GM21390 (cell line): ENCODE data around the gene RAB11FIP3.

Experiments used
- ATAC-seq: cut with Tn5 transposase; IDR thresholded peaks from one replicate; pipeline ENCODE4 v1.9.1; 2021; ENCODE audit not compliant: unreplicated experiment

RAB11FIP3 gene

DNA sequence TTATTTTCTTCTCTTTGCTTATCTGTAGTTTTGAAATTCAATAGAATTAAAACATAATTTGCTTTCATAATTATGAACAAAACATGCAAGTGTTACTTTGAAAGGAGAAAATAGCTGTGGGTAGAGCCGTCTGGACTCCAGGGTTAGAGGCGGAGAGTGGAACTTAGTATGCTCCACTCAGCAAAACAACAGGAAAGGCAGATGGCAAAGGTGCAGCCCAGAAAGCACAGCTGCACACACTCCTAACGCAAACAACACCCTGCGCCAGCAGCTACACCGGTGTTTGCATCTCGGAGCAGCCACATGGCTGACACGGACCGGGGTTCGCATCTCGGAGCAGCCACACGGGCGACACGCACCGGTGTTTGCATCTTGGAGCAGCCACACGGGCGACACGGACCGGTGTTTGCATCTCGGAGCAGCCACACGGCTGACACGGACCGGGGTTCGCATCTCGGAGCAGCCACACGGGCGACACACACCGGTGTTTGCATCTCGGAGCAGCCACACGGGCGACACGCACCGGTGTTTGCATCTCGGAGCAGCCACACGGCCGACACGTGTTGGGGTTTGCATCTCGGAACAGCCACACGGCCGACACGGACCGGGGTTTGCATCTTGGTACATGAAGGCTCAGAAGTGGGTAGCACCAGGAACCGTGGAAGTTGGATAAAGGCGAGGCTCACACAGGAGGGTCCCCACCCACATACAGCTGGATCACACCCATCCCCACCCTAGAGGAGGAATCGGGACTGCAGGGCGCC lies 89.9 kb downstream of the RAB11FIP3 start:
- no peak for ATAC-seq

- no peak for ATAC-seq
These were observed 90.4 kb downstream of the RAB11FIP3 start for GRCh38 chr16:515939-516226.

DNA sequence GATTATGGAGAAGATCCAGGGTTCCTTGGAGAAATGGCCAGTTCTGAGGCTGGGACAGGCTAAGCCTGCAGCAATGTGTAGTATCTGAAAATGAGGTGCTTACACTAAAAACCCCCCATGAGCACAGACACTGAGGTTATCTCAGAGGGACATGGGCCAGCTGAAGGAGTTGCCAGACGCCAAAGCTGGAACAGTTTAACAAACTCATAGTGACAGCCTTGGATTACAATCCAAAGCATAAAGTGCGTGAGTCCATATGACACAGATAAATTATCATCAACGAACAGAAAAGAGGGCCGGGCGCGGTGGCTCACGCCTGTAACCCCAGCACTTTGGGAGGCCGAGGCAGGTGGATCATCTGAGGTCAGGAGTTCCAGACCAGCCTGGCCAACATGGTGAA lies 90.9 kb downstream of the RAB11FIP3 start:
- ATAC-seq: no peak

DNA sequence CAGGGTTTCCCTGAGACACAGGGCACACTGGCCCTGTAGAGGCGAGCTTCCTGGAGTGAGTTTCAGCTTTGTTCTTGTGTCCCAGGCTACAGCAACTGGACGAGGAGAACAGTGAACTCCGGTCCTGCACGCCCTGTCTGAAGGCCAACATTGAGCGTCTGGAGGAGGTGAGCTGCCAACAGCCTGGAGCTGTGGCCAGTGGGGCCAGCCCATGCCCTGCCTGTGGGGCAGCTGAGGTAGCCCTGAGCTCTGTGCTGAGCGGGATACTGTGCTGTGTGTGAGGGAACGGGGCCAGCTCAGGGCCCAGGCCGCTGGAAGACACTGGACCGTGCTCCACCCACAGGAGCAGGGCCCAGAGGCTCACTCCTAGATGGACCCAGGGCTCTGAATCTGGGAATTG lies 93.4 kb downstream of the RAB11FIP3 start:
- no peak for ATAC-seq

GRCh38 chr16:519425-519824 lies 94.0 kb downstream of the RAB11FIP3 start:
- no peak for ATAC-seq

- ATAC-seq: no peak
These were observed 94.6 kb downstream of the RAB11FIP3 start for GRCh38 chr16:519841-520687.

- no peak for ATAC-seq
These were observed 95.4 kb downstream of the RAB11FIP3 start for GRCh38 chr16:520847-521246.

- ATAC-seq: no peak
These were observed 96.1 kb downstream of the RAB11FIP3 start for GRCh38 chr16:521381-522210.

GRCh38 chr16:522320-523096 lies 97.1 kb downstream of the RAB11FIP3 start:
- ATAC-seq: no peak

DNA sequence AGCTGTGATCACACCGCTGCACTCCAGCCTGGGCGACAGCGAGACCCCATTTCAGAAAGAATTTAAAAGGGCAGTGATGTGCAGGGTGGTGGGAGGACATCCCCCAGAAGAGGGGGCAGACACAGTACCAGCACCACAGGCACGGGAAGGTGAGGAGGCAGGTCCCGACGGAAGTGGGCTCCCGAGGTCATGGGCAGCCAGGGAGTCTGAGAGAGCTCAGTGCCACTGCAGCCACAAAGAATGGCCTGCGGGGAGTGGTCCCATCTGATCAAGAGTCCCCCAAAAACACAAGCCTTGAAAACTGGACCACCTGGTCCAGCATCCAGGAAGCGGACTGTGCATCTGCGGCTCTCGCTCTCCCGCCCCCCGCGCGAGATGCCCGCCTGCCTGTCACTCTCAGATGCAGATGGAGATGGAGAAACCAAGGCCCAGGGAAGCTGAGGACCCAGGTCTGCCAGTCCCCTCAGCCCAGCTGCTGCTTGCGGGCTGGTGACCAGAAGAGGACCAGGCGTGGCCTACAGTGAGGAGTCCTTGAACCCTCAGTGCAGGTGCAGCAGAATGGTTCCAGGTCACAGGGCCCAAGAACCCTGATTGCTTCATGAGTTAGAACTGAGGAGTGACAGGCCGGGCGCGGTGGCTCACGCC lies 97.8 kb downstream of the RAB11FIP3 start:
- no peak for ATAC-seq

DNA sequence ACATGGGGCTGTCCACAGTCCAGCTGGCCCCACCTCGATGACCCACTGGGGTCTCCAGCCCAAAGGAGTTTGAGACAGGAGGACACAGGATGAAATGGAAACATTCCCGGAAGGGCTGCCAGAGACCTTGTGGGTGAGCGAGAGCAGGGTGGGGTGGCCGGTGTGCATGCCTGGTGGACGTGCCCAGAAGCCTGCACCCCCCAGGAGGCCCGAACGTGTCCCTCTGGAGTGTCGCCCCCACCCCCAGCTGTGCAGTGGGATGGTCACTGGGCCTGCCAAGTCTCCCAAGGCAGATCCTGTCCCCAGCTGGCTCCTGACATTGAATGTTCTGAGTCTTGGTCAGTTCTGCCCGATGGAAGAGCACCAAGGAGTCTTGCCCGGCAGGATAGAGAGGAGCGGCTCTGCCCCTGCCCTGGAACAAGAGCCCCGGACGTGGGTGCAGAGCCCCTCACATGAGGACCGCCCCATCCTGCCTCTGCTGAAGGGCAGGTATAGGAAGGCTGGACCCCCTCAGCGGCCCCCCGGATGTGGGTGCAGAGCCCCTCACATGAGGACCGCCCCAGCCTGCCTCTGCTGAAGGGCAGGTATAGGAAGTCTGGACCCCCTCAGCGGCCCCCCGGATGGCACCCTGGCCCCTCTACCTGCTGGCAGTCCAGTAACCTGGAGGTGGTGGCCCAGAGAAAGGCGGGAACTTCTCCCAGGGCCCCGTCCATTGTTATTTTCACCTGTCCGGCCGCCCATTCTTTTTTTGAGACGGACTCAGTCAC lies 99.0 kb downstream of the RAB11FIP3 start:
- ATAC-seq: no peak

DNA sequence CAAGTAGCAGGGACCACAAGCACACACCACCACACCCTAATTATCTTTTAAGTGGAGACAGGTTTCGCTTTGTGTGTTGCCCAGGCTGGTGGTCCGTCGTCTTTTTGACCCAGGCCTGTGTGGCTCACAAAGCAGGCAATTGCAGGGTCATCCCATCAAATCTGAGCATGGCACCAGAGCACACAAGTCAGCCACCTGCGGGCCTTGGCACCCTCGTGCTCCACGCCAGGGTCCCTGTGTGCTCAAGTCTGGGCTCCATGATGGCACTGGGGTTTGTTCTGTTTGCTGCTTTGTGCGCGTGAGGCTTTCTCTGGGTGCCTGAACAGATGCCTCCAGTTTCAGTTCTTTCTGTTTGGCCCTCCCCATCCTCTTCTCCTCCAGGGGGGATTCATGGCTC lies 99.7 kb downstream of the RAB11FIP3 start:
- ATAC-seq: no peak

DNA sequence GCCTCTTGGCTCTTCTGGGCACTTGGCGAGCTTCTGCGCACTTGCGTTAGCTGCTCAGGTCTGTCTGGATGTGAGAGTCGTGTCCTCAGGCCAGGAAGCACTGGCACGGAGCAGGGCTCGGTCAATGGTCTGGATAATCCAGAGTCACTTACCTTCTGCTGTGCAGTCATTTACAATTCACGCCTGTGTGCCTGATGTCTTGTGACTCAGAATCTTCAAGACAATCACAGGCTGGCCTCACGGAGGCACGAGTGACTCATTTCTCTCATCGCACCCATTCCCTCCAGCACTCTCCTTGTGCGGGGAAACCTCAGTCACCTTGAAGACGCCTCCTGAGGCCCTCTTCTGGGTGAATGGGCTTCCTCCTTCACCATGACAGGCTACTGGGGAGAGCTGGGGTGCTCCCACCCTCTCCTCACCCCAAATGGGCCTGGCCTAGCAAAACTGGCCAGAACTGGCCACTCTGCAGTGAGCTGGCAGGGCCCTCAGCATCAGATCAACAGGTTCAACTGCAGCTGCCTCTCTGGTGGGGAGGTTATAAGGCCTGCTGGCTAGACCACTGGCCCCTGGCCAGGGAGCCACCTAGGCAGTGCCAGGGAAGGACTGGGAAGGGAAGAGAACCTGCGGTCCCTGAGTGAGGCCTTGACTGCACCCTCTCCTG lies 100.2 kb downstream of the RAB11FIP3 start:
- ATAC-seq: no peak

GRCh38 chr16:526181-527014 lies 100.9 kb downstream of the RAB11FIP3 start:
- no peak for ATAC-seq

DNA sequence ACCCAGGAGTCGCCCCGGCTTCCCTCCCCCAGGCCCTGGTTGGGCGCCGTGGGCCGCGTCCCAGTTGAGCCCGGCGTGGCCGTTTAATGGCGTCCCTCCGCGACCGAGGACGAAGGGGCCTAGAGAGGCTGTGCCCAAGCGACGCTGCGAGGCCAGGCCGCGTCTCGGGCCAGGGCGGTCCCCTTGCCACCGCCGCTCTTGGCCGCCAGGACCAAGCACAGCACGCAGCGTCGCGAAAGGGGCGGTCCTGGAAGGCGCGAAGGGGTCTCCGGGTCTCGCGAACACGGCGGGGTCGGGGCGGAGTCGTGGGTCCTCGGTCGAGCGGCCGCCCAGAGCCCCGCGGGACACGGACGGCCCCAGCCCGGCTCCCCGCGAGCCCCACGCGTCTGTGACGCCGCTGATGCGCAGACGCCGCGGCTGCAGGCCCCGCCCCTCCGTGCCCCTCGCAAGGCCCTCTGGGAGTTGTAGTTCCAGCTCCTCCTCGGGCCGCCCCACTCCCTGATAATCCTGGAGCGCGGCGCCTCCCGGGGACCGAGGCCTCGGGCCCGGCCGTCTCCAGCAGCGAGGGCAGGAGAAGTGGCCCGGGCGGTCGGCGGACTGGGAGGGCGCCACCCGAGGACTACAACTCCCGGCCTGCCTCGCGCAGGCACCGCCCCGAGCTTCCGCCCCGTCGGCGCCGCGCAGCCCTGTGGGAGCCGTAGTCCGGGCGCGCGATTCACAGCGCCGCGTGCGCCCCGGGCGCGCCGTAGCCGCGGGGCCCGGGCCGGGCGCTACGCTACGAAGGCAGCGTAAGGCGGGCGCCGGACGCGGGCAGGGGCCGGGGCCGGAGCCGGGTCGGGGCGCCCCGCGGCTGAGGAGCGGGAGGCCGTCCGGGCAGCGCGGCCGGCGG lies 101.8 kb downstream of the RAB11FIP3 start, which contains the start of gene CAPN15:
TSS of gene CAPN15 (plus strand) at position 698 of the 889 bp plus-strand sequence. CDS start 19,127 bp downstream, outside the sequence.
- peak; percentile 61 for ATAC-seq

- ATAC-seq: peak; percentile 7
These were observed 102.9 kb downstream of the RAB11FIP3 start for GRCh38 chr16:528111-529011.
